ENCODE data around the gene SLC11A1.

Gene SLC11A1

GRCh38 chr2:218438596-218438995, 56.5 kb downstream of the SLC11A1 start:
- DNase-seq = no peak

- no peak for DNase-seq
These were observed 62.8 kb downstream of the SLC11A1 start for GRCh38 chr2:218444692-218445357.

GRCh38 chr2:218445602-218446001, 63.5 kb downstream of the SLC11A1 start:
- DNase-seq = no peak
